Esophagus muscularis mucosa (tissue), 3 donors: ENCODE data around the gene LPCAT1.

Experiments
- CTCF ChIP-seq, 3 experiments: fragments of 200-600 bp in 2 of 3; fragments of 450-650 bp in 1 of 3; sonication (generic) in 2 of 3; IDR thresholded peaks; one replicate each; pipeline ENCODE4 v1.5.1; 2017 to 2019; ENCODE audit warnings: antibody characterized with exemption in 3 of 3, mild to moderate bottlenecking in 2 of 3, moderate library complexity in 1 of 3
- POLR2A ChIP-seq: fragments of 450-650 bp; IDR thresholded peaks from one replicate; pipeline ENCODE4 v1.6.1; 2017; ENCODE audit warnings: antibody characterized with exemption, moderate library complexity, mild to moderate bottlenecking, low read depth
- POLR2AphosphoS5 ChIP-seq, 2 donors: sonication (generic); formaldehyde crosslinking; IDR thresholded peaks; one replicate each; pipeline ENCODE4 v1.6.1; 2017; ENCODE audit warnings: antibody characterized with exemption in 2 of 2

- TF ChIP-seq POLR2AphosphoS5 (IDR thresholded peaks at IDR 0.05) = no peak
- no peak for TF ChIP-seq POLR2A
- TF ChIP-seq CTCF (IDR thresholded peaks at IDR 0.05) = no peak
These were observed 85.7 kb downstream of the LPCAT1 start for GRCh38 chr5:1437876-1438559.
